Common myeloid progenitor, CD34-positive (primary cell): ENCODE data around the gene ICAM5.

Experiments
- CTCF ChIA-PET: fragments of 350-600 bp; sonication (Branson Sonifier 250); formaldehyde crosslinking; loops from one replicate; lab custom pipeline; 2021; ENCODE audit warnings: antibody characterized with exemption; lab: Charles Lee
- POLR2A ChIA-PET: fragments of 350-600 bp; sonication (Branson Sonifier 250); formaldehyde crosslinking; loops from one replicate; lab custom pipeline; 2021; ENCODE audit warnings: antibody characterized with exemption; lab: Charles Lee
- DNase-seq, 3 donors: peaks; one replicate each; pipeline versions ENCODE4 v3.0.0 to v3.0.0-alpha.2; 2013
- H3K27ac ChIP-seq, 2 experiments: 1 replicate in 1 of 2; 2 replicates in 1 of 2; pipeline ENCODE4 v1.7.0; 2013; ENCODE audit warnings: inconsistent platforms in 2 of 2, low read length in 2 of 2, mild to moderate bottlenecking in 2 of 2, low read depth in 1 of 2, moderate library complexity in 1 of 2; ENCODE audit not compliant: severe bottlenecking in 2 of 2, insufficient read depth in 1 of 2, poor library complexity in 1 of 2
- H3K27me3 ChIP-seq, 5 experiments: replicated peaks in 2 of 5; 1 replicate in 3 of 5; 2 replicates in 2 of 5; pipeline versions ENCODE4 v1.6.1 to v1.7.0; 2013; ENCODE audit warnings: low read length in 4 of 5, mild to moderate bottlenecking in 2 of 5, moderate library complexity in 2 of 5, inconsistent platforms in 1 of 5; ENCODE audit not compliant: insufficient read depth in 5 of 5, control insufficient read depth in 4 of 5
- H3K36me3 ChIP-seq, 4 experiments: 1 replicate in 2 of 4; 2 replicates in 2 of 4; pipeline versions ENCODE4 v1.6.1 to v1.7.0; 2013; ENCODE audit warnings: low read length in 3 of 4, control low read depth in 1 of 4, mild to moderate bottlenecking in 1 of 4; ENCODE audit not compliant: control insufficient read depth in 4 of 4, insufficient read depth in 4 of 4
- H3K4me1 ChIP-seq, 4 experiments: 1 replicate in 3 of 4; 2 replicates in 1 of 4; pipeline versions ENCODE4 v1.6.1 to v1.7.1; 2013; ENCODE audit warnings: low read length in 3 of 4, mild to moderate bottlenecking in 3 of 4, control low read depth in 1 of 4, inconsistent platforms in 1 of 4, moderate library complexity in 1 of 4; ENCODE audit not compliant: control insufficient read depth in 4 of 4, insufficient read depth in 4 of 4; ENCODE audit errors: control extremely low read depth in 1 of 4
- H3K4me3 ChIP-seq, 7 experiments: 1 replicate in 4 of 7; 2 replicates in 3 of 7; pipeline versions ENCODE4 v1.5.1 to v1.7.0; 2013; ENCODE audit warnings: mild to moderate bottlenecking in 7 of 7, low read length in 6 of 7, moderate library complexity in 6 of 7, inconsistent platforms in 2 of 7, low read depth in 2 of 7, control low read depth in 1 of 7; ENCODE audit not compliant: insufficient read depth in 4 of 7, control insufficient read depth in 1 of 7; ENCODE audit errors: extremely low read depth in 1 of 7
- H3K9me3 ChIP-seq, 5 experiments: 1 replicate in 4 of 5; 2 replicates in 1 of 5; pipeline versions ENCODE4 v1.6.1 to v1.7.1; 2013; ENCODE audit warnings: low read length in 4 of 5, mild to moderate bottlenecking in 2 of 5, inconsistent platforms in 1 of 5, low read depth in 1 of 5, moderate library complexity in 1 of 5; ENCODE audit not compliant: control insufficient read depth in 4 of 5, insufficient read depth in 2 of 5; ENCODE audit errors: control extremely low read depth in 1 of 5
- WGBS: methylation state at CpG from one replicate; pipeline ENCODE4 v1.1.5; 2013; ENCODE audit not compliant: insufficient coverage; 5-methylcytosine and 5-hydroxymethylcytosine counted together

Gene ICAM5

GRCh38 chr19:10258080-10258710 is 31.6 kb upstream of the ICAM5 start:
- H3K27ac ChIP-seq, result no peak overlapping the region
- H3K27me3 ChIP-seq, result no peaks in the 10 kb centered on the region
- H3K9me3 ChIP-seq, result no peaks in the 10 kb centered on the region
- 100% methylated on average over 11 of the region's 18 CpGs for whole genome bisulfite sequencing
- H3K4me3 ChIP-seq, result no peak overlapping the region
- ChIA-PET POLR2A (interaction anchor here (0.9 to 1.1 kb wide), 2 partner anchors 13 to 133 kb away, joined by 3 to 6 read pairs; partner anchors contain the start of gene ICAM1), CTCF (interaction anchor here (0.7 to 20.1 kb wide), 16 partner anchors 9 to 154 kb away, joined by 3 to 542 read pairs (median 4); partner anchors contain the start of genes CDC37, ICAM1, RAVER1 and TYK2)
- H3K4me1 ChIP-seq, result peaks cover 0 to 12% (median 5%) of the 10 kb centered on the region in 4 experiments
- DNase-seq, result no peak
- peaks cover 4 to 57% (median 40%) of the 10 kb centered on the region in 4 experiments for H3K36me3 ChIP-seq

GRCh38 chr19:10259162-10259905 is 30.4 kb upstream of the ICAM5 start:
- ChIA-PET POLR2A (interaction anchor here (0.6 to 1.2 kb wide), 6 partner anchors 11 to 131 kb away, joined by 3 to 6 read pairs (median 4); partner anchors contain the start of gene ICAM1), CTCF (interaction anchor here (0.7 to 20.1 kb wide), 23 partner anchors 8 to 328 kb away, joined by 3 to 542 read pairs (median 4); partner anchors contain the start of genes CDC37, ICAM1, ICAM4 and ICAM5)
- peaks cover 2 to 50% (median 37%) of the 10 kb centered on the region in 4 experiments for H3K36me3 ChIP-seq
- no peaks in the 10 kb centered on the region for H3K9me3 ChIP-seq
- no peaks in the 10 kb centered on the region for H3K27me3 ChIP-seq
- no peak overlapping the region for H3K27ac ChIP-seq
- no peak overlapping the region for H3K4me3 ChIP-seq
- DNase-seq, result peak; percentile 94 to 98 (median 95)
- H3K4me1 ChIP-seq, result peaks cover 0 to 12% (median 4%) of the 10 kb centered on the region in 4 experiments
- WGBS, result 72% methylated on average over 30 of the region's 32 CpGs

- Histone ChIP-seq H3K9me3 (no peaks in the 10 kb centered on the region), H3K36me3 (peaks cover 0 to 43% (median 30%) of the 10 kb centered on the region in 4 experiments), H3K27ac (no peak overlapping the region), H3K4me3 (no peak overlapping the region), H3K27me3 (no peaks in the 10 kb centered on the region), H3K4me1 (peaks cover 0 to 12% (median 4%) of the 10 kb centered on the region in 4 experiments)
- ChIA-PET CTCF (interaction anchor here (0.7 to 20.1 kb wide), 17 partner anchors 10 to 329 kb away, joined by 3 to 542 read pairs (median 3); partner anchors contain the start of genes ICAM1, ICAM4, ICAM5 and RAVER1), POLR2A (interaction anchor here (0.6 to 1.2 kb wide), 3 partner anchors 39 to 131 kb away, joined by 3 to 4 read pairs (median 3); no protein-coding TSS in a partner anchor)
- DNase-seq, result no peak
- 99% methylated on average over 6 of the region's 8 CpGs for WGBS
Measured at GRCh38 chr19:10260141-10260584, 29.6 kb upstream of the ICAM5 start.

- POLR2A ChIA-PET, result no interaction called here
Measured at GRCh38 chr19:10262771-10263170, 27.0 kb upstream of the ICAM5 start.

GRCh38 chr19:10266706-10267105 is 23.0 kb upstream of the ICAM5 start:
- Histone ChIP-seq H3K27me3 (no peaks in the 10 kb centered on the region), H3K4me1 (peaks cover 0 to 29% (median 23%) of the 10 kb centered on the region in 4 experiments), H3K9me3 (no peaks in the 10 kb centered on the region), H3K4me3 (no peak overlapping the region), H3K27ac (no peak overlapping the region), H3K36me3 (no peaks in the 10 kb centered on the region)
- no peak for DNase-seq
- 88% methylated on average over 2 of the region's 7 CpGs for WGBS
- ChIA-PET CTCF (interaction anchor here (0.7 to 20.1 kb wide), 6 partner anchors 8 to 123 kb away, joined by 3 to 542 read pairs (median 3); partner anchors contain the start of gene TYK2), POLR2A (no interaction called here)

More at GRCh38 chr19:10262771-10263170, 27.0 kb upstream of the ICAM5 start:
- WGBS, result 100% methylated on average over 2 of the region's 7 CpGs
- no peak overlapping the region for H3K4me3 ChIP-seq
- CTCF ChIA-PET, result interaction anchor here (20.1 kb wide), 1 partner anchor 127 kb away, joined by 542 read pairs; the partner anchor contains the start of gene TYK2
- DNase-seq, result no peak
- H3K27ac ChIP-seq, result no peak overlapping the region
- H3K4me1 ChIP-seq, result peaks cover 0 to 12% (median 4%) of the 10 kb centered on the region in 4 experiments
- H3K27me3 ChIP-seq, result no peaks in the 10 kb centered on the region
- peaks cover 0 to 22% (median 14%) of the 10 kb centered on the region in 4 experiments for H3K36me3 ChIP-seq
- H3K9me3 ChIP-seq, result no peaks in the 10 kb centered on the region

- H3K27me3 ChIP-seq, result no peaks in the 10 kb centered on the region
- H3K36me3 ChIP-seq, result no peaks in the 10 kb centered on the region
- no peaks in the 10 kb centered on the region for H3K9me3 ChIP-seq
- WGBS, result 92% methylated on average over 5 of the region's 6 CpGs
- CTCF ChIA-PET, result interaction anchor here (0.7 to 20.1 kb wide), 6 partner anchors 8 to 122 kb away, joined by 3 to 542 read pairs (median 22); partner anchors contain the start of gene TYK2
- no peak for DNase-seq
- H3K4me3 ChIP-seq, result no peak overlapping the region
- H3K4me1 ChIP-seq, result peaks cover 0 to 35% (median 28%) of the 10 kb centered on the region in 4 experiments
- POLR2A ChIA-PET, result no interaction called here
- no peak overlapping the region for H3K27ac ChIP-seq
Measured at GRCh38 chr19:10268071-10268470, 21.7 kb upstream of the ICAM5 start.
